LNCaP clone FGC (cell line): ENCODE measurements around the gene PTPRCAP.

Experiments
- DNase-seq: peaks from one replicate; pipeline ENCODE4 v3.0.0-alpha.2; 2011; ENCODE audit warnings: low read depth
- H3K4me3 ChIP-seq: 2 replicates; pipeline ENCODE4 v1.5.1; 2011; ENCODE audit warnings: mild to moderate bottlenecking, low read depth, low read length, control low read depth
- TF ChIP-seq, protein P1 (sequence below): IDR thresholded peaks from 2 replicates; pipeline ENCODE4 v1.5.1; 2012; ENCODE audit warnings: mild to moderate bottlenecking; ENCODE audit not compliant: control insufficient read depth, insufficient read depth; ENCODE audit errors: extremely low read depth

PTPRCAP gene

DNA sequence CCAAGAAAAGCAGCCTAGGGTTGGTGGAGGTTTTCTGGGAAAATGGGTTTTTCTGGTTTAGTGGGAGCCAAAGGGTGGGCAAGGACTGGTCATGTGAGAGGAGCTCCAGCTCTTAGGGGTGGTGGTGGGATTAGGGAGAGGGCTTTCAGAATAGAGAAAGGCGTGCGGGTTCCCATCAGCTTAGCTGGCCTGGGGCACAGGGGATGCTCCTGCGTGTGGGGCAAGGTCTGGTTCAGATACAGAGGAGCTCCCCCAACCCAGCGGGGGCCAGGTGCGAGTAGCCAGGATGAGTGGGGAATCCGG is 30.9 kb upstream of the PTPRCAP start:
- DNase-seq, result no peak
- H3K4me3 ChIP-seq, result peak overlapping the region; percentile 76
- TF ChIP-seq, protein P1, sequence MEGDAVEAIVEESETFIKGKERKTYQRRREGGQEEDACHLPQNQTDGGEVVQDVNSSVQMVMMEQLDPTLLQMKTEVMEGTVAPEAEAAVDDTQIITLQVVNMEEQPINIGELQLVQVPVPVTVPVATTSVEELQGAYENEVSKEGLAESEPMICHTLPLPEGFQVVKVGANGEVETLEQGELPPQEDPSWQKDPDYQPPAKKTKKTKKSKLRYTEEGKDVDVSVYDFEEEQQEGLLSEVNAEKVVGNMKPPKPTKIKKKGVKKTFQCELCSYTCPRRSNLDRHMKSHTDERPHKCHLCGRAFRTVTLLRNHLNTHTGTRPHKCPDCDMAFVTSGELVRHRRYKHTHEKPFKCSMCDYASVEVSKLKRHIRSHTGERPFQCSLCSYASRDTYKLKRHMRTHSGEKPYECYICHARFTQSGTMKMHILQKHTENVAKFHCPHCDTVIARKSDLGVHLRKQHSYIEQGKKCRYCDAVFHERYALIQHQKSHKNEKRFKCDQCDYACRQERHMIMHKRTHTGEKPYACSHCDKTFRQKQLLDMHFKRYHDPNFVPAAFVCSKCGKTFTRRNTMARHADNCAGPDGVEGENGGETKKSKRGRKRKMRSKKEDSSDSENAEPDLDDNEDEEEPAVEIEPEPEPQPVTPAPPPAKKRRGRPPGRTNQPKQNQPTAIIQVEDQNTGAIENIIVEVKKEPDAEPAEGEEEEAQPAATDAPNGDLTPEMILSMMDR, result no peak

DNA sequence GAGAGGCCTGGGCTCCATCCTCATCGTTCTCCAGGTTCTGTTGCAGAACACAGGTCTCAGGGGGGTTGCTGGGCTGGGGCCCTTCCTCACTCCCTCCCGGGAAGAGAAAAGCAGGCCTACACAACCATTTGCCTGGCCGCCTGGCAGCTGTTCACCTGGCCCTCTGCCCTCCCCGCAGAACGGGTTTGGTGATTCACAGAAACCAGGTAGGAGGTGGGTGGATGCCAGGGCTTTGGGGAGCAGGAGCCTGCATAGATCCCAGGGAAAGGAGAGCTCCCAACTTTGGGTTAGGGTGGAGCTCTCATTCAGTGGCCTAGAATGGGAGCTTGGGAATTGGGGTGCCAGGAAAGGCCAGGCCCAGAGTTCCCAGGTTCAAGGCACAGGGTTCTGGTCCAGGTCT is 30.6 kb upstream of the PTPRCAP start:
- TF ChIP-seq, protein P1, result no peak
- peak; percentile 89 for DNase-seq
- H3K4me3 ChIP-seq, result peak overlapping the region; percentile 76

DNA sequence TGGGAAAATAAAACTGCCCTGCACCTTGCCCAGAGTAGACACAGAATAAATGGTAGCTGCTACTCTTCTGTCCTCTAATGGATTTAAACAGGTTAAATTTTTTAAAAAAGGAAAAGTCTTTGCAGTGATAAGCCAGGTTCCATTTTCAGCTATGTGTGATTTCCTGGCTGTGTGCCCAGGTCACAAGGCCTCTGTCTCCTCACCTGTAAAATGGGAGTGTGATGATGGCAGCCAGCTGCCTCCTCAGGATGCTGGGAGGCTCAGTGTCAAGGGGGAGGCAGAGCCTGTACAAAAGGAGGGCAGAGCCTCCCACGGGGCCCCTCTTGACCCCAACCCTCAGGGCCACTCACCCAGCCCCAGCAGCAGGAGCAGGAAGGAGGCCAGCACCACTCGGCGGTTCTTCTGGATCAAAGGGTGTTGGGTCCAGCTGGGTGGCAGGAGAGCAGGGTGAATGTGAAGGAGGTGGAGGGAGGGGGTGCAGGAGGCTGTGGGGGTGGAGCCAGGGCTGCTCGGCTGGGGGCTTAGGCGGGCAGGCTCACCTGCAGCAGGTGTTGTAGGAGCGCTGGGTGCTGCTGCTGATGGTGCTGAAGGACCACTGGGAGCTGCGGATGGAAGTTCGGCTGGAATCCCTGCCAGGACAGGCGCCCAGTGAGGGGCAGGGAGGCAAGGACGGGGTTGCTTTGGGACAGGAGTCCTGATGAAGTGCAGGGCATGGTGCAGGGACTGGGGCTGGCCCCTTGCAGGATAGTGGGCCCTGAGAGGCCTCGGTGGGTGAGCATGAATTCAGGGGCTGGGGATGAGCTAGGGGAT is 29.7 kb upstream of the PTPRCAP start:
- H3K4me3 ChIP-seq, result peak overlapping the region; percentile 76
- DNase-seq, result no peak
- TF ChIP-seq, protein P1, result no peak

DNA sequence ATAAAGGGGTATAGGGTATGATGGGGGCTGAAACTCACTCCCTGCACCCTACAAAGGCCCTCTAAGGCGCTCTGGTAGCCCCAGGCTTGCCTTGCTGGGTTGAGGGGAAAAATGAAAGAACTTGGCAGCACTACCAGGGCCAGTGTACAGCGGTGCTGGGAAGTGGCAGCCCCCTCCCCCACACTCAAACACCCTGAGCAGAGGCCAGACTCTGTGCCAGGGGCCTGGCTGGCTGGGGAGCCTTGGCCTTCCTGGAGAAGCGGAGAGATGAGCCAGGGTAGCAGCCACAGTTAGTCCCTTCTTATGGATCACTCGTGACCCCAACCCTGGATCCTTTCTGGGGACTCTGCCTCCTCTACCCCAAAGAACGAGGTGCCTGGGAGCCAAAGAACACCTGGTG is 28.9 kb upstream of the PTPRCAP start:
- TF ChIP-seq, protein P1, result no peak
- DNase-seq, result no peak

DNA sequence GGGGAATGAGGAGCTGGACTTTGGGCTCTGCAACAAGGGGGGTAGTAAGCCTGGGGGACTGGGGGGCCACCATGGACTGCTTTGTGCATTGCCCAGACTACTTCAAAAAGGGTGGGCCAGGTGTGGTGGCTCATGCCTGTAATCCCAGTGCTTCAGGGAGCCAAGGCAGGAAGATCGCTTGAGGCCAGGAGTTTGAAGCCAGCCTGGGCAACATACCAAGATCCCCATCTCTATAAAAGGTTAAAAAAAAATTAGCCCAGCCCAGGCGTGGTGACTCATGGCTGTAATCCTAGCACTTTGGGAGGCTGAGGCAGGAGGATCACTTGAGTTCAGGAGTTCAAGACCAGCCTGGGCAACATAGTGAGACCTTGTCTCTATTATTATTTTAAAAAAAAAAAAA is 28.0 kb upstream of the PTPRCAP start:
- H3K4me3 ChIP-seq, result peak overlapping the region; percentile 68
- DNase-seq, result peak; percentile 72

More for the DNA sequence above, 28.9 kb upstream of the PTPRCAP start:
- no peak overlapping the region for H3K4me3 ChIP-seq

DNA sequence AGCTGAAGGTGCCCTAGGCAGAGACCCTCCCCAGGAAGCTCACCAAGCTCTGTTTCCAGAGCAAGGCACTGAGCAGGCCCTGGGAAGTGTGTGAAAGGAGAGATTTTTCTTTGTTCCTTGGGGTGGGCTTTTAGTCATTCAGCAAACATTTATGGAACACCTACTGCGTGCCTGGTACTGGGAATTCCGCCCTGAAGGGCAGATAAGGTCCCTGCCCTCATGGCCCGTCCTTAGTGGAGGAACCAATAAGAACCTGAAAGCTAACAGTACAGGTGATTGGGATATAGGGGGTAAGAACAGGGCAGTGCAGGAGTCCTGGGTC is 27.7 kb upstream of the PTPRCAP start:
- TF ChIP-seq, protein P1, result no peak
- H3K4me3 ChIP-seq, result peak overlapping the region; percentile 68
- DNase-seq, result no peak

DNA sequence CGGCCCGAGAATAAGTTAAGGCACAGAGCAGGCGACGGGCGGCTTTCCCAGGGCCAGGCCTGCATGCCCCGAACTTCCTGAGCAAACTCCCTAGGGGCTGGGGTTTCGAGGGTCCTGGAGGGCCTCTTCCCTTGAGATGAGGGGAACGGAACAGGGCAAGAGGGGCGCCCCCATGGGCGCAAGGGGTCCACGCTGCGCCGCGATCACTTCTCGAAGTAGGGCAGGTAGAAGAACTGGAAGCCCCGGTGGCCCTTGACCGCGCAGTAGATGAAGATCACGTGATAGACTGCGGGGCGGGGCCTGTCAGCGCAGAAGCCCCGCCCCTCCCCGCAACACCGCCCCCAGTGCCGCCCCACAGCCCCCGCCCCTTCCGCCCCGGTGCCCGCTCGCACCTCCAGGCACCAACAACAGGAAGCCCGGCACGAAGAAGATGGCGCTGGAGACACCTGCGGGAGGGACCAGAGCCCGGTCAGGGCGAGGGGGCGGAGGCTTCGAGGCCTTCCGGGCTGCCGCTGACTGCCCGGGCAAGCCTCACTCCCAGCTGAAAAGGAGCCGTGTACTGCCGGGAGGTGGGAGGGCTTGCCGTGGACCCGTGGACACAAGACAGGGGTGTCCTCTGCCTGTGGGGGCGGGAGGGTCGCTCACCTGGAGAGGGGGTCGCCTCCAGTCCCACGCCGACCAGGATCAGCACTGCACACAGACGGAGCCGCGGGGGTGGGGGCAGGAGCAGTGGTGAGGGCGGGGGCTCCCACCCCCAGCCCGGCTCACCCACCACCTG is 27.1 kb upstream of the PTPRCAP start:
- H3K4me3 ChIP-seq, result peak overlapping the region; percentile 68
- DNase-seq, result peak; percentile 78
- TF ChIP-seq, protein P1, result no peak
